ENCODE data around the gene CTNNBIP1.

DNA sequence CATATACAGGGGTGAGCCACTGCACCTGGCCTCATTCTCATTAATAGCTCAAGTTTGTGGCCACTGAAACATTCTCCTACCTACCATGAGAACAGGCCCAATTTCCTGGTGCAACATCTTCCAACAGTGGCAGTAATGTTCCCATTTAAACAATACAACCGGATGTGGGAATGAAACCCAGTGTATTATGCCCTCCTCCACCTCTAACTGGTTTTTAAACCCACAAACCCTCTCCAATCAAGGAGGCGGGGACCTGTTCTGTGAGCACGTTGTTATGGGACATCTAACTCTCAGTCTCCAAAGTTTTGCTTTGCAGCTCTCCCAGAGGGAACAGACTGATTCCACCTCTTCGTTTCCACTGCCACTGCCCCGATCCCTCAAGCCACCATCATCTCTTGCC is 2.6 kb downstream of the CTNNBIP1 start:
- TF ChIP-seq ZNF431 (CRISPR knock-in tag; IDR thresholded peaks at IDR 0.05) (no peak), TEAD4 (IDR thresholded peaks at IDR 0.05; ENCODE audit: low read length) (no peak), TEAD4 (CRISPR knock-in tag; IDR thresholded peaks at IDR 0.05; ENCODE audit: borderline replicate concordance) (no peak), FOXK1 (CRISPR knock-in tag; IDR thresholded peaks at IDR 0.05; ENCODE audit: borderline replicate concordance) (no peak), NFE2L1 (tag; IDR thresholded peaks at IDR 0.05; ENCODE audit: borderline replicate concordance, low read depth) (no peak), ZKSCAN3 (CRISPR knock-in tag; IDR thresholded peaks at IDR 0.05) (no peak), CBX5 (IDR thresholded peaks at IDR 0.05; ENCODE audit: borderline replicate concordance, low read depth) (no peak), PCBP1 (IDR thresholded peaks at IDR 0.05; ENCODE audit: low read depth, low read length, poor library complexity, severe bottlenecking) (no peak), ZKSCAN8 (CRISPR knock-in tag; IDR thresholded peaks at IDR 0.05) (no peak)
- TF ChIP-seq, protein P1, sequence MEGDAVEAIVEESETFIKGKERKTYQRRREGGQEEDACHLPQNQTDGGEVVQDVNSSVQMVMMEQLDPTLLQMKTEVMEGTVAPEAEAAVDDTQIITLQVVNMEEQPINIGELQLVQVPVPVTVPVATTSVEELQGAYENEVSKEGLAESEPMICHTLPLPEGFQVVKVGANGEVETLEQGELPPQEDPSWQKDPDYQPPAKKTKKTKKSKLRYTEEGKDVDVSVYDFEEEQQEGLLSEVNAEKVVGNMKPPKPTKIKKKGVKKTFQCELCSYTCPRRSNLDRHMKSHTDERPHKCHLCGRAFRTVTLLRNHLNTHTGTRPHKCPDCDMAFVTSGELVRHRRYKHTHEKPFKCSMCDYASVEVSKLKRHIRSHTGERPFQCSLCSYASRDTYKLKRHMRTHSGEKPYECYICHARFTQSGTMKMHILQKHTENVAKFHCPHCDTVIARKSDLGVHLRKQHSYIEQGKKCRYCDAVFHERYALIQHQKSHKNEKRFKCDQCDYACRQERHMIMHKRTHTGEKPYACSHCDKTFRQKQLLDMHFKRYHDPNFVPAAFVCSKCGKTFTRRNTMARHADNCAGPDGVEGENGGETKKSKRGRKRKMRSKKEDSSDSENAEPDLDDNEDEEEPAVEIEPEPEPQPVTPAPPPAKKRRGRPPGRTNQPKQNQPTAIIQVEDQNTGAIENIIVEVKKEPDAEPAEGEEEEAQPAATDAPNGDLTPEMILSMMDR (IDR thresholded peaks at IDR 0.05 in 2 of 3, conservative IDR thresholded peaks at IDR 0.05 in 1 of 3; ENCODE audit: insufficient read depth in 2 of 3, low read depth in 1 of 3, low read length in 3 of 3): no peak
